GM21737 (cell line): Measurements from ENCODE around the gene SLC22A4.

Experiments
- ATAC-seq: cut with Tn5 transposase; IDR thresholded peaks from one replicate; pipeline ENCODE4 v1.9.1; 2021; ENCODE audit warnings: mild to moderate bottlenecking, moderate library complexity; ENCODE audit not compliant: unreplicated experiment

Gene SLC22A4

GRCh38 chr5:132391870-132392269, 97.7 kb downstream of the SLC22A4 start:
- no peak for ATAC-seq

- ATAC-seq = no peak
Observed at GRCh38 chr5:132392411-132392810, 98.2 kb downstream of the SLC22A4 start.

GRCh38 chr5:132392978-132393825, 99.0 kb downstream of the SLC22A4 start:
- ATAC-seq = no peak
